Mesenteric fat pad (tissue), 1 donor: ENCODE data around the gene ADCY10. TPM values are rescaled to one million over a fixed set of nuclear protein-coding genes. Genes with fewer than 3 reads are reported as not detected.
"Not testable (repeated sequence)": the region's sequence is repeated elsewhere in the genome, so short reads cannot be mapped to it uniquely, and the experiment has no call there.

Experiments
- DNase-seq: peaks from one replicate; pipeline ENCODE4 v3.0.0-alpha.2; 2020; ENCODE audit warnings: low spot score
- total RNA-seq: library from RNA; stranded (reverse); fragmentation: NEBNext Ultra II Directional; extraction: Animal tissue kit (Norgen Biotek cat#: 25700); gene quantifications from one replicate; pipeline ENCODE4 v1.2.1, GENCODE V29; 2021
- donor health status: DM: yes; HTN: yes; CAD: no.

The ADCY10 gene
- total RNA-seq, 1 donor from 2014 or later, result 0.55 TPM

- no peak for DNase-seq
Observed at GRCh38 chr1:167882376-167882775, 31.6 kb downstream of the ADCY10 start.

- DNase-seq, result no peak
Observed at GRCh38 chr1:167881786-167882185, 32.1 kb downstream of the ADCY10 start.

- DNase-seq, result no peak
Observed at GRCh38 chr1:167881069-167881468, 32.9 kb downstream of the ADCY10 start.

- DNase-seq, result no peak
Observed at GRCh38 chr1:167880580-167881021, 33.3 kb downstream of the ADCY10 start.

GRCh38 chr1:167879508-167879907 is 34.4 kb downstream of the ADCY10 start:
- no peak for DNase-seq

- no peak for DNase-seq
Observed at GRCh38 chr1:167878372-167879160, 35.4 kb downstream of the ADCY10 start.

GRCh38 chr1:167876597-167877175 is 37.2 kb downstream of the ADCY10 start:
- DNase-seq, result no peak

GRCh38 chr1:167871331-167871730 is 42.6 kb downstream of the ADCY10 start:
- DNase-seq, result no peak

- DNase-seq, result not testable (repeated sequence)
Observed at GRCh38 chr1:167869157-167870001, 44.6 kb downstream of the ADCY10 start.

GRCh38 chr1:167866739-167867414 is 47.1 kb downstream of the ADCY10 start:
- not testable (repeated sequence) for DNase-seq

- DNase-seq, result not testable (repeated sequence)
Observed at GRCh38 chr1:167866326-167866725, 47.6 kb downstream of the ADCY10 start.

- not testable (repeated sequence) for DNase-seq
Observed at GRCh38 chr1:167865804-167866308, 48.1 kb downstream of the ADCY10 start.

- DNase-seq, result not testable (repeated sequence)
Observed at GRCh38 chr1:167865193-167865592, 48.7 kb downstream of the ADCY10 start.

- DNase-seq, result no peak
Observed at GRCh38 chr1:167864392-167865032, 49.4 kb downstream of the ADCY10 start.

- DNase-seq, result no peak
Observed at GRCh38 chr1:167863921-167864279, 50.0 kb downstream of the ADCY10 start.

GRCh38 chr1:167863191-167863920 is 50.6 kb downstream of the ADCY10 start:
- DNase-seq, result not testable (repeated sequence)

GRCh38 chr1:167862432-167863076 is 51.4 kb downstream of the ADCY10 start:
- DNase-seq, result no peak

- no peak for DNase-seq
Observed at GRCh38 chr1:167861664-167862381, 52.1 kb downstream of the ADCY10 start.
